Astrocyte (in vitro differentiated cells and primary cell): ENCODE results near the gene PLEKHN1.

Source experiments
- CTCF ChIP-seq: IDR thresholded peaks from 2 replicates; pipeline ENCODE4 v1.5.1; 2011; ENCODE audit warnings: low read depth, mild to moderate bottlenecking, inconsistent platforms, low read length, moderate library complexity; ENCODE audit not compliant: insufficient read depth
- EZH2 ChIP-seq: IDR thresholded peaks from 2 replicates; pipeline ENCODE4 v1.6.1; 2012; ENCODE audit warnings: mild to moderate bottlenecking, low read length, inconsistent platforms; ENCODE audit not compliant: insufficient read depth

DNA sequence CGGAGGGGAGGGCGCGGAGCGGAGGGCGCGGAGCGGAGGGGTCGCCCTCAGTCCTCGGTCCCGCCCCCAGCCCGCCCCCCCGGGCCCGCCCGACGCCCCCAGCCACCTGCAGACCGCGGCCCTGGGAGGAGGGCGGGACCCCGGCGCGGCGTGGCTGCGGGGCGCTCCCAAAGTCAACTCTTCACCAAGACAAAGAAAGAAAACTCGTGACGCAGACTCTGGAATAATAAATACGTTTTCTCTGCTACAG lies 32.4 kb downstream of the PLEKHN1 start:
- TF ChIP-seq CTCF: no peak
- no peak for TF ChIP-seq EZH2
